HEK293 (cell line): ENCODE results near the gene TMEM151B.

Experiments
- INSM2 ChIP-seq: fragments of 450-650 bp; formaldehyde crosslinking; IDR thresholded peaks from 2 replicates; pipeline ENCODE4 v1.5.1; 2016; ENCODE audit warnings: missing biosample characterization, missing genetic modification characterization
- KLF16 ChIP-seq: fragments of 450-650 bp; formaldehyde crosslinking; IDR thresholded peaks from 2 replicates; pipeline ENCODE4 v1.5.1; 2017; ENCODE audit warnings: missing biosample characterization, missing genetic modification characterization
- KLF8 ChIP-seq: fragments of 450-650 bp; formaldehyde crosslinking; IDR thresholded peaks from 2 replicates; pipeline ENCODE4 v1.5.1; 2016; ENCODE audit warnings: missing biosample characterization, missing genetic modification characterization
- PBX3 ChIP-seq: sonication (generic); formaldehyde crosslinking; IDR thresholded peaks from 2 replicates; pipeline ENCODE4 v1.8.1; 2022; ENCODE audit warnings: mild to moderate bottlenecking, moderate library complexity, missing genetic modification reagents
- SALL2 ChIP-seq: fragments of 450-650 bp; formaldehyde crosslinking; IDR thresholded peaks from 2 replicates; pipeline ENCODE4 v1.5.0; 2017; ENCODE audit warnings: missing biosample characterization, mild to moderate bottlenecking, missing genetic modification characterization, borderline replicate concordance
- SCRT2 ChIP-seq: fragments of 450-650 bp; formaldehyde crosslinking; IDR thresholded peaks from 2 replicates; pipeline ENCODE4 v1.5.1; 2016; ENCODE audit warnings: missing biosample characterization, missing genetic modification characterization
- SP3 ChIP-seq: fragments of 450-650 bp; formaldehyde crosslinking; IDR thresholded peaks from 2 replicates; pipeline ENCODE4 v1.5.1; 2016; ENCODE audit warnings: missing biosample characterization, missing genetic modification characterization
- TCF7L2 ChIP-seq: IDR thresholded peaks from 2 replicates; pipeline ENCODE4 v1.6.1; 2011; ENCODE audit warnings: low read depth, mild to moderate bottlenecking, inconsistent platforms, low read length, moderate library complexity, borderline replicate concordance
- ZBTB17 ChIP-seq: fragments of 450-650 bp; formaldehyde crosslinking; IDR thresholded peaks from 2 replicates; pipeline ENCODE4 v1.5.1; 2016; ENCODE audit warnings: missing biosample characterization, missing genetic modification characterization
- ZFP37 ChIP-seq: fragments of 450-650 bp; formaldehyde crosslinking; IDR thresholded peaks from 2 replicates; pipeline ENCODE4 v1.5.1; 2016; ENCODE audit warnings: missing biosample characterization, missing genetic modification characterization
- ZFP69B ChIP-seq: fragments of 450-650 bp; formaldehyde crosslinking; IDR thresholded peaks from 2 replicates; pipeline ENCODE4 v1.5.1; 2016; ENCODE audit warnings: missing biosample characterization, missing genetic modification characterization
- ZNF114 ChIP-seq: fragments of 450-650 bp; formaldehyde crosslinking; IDR thresholded peaks from 2 replicates; pipeline ENCODE4 v1.5.0; 2017; ENCODE audit warnings: missing biosample characterization, missing genetic modification characterization
- ZNF155 ChIP-seq: fragments of 450-650 bp; formaldehyde crosslinking; IDR thresholded peaks from 2 replicates; pipeline ENCODE4 v1.5.1; 2016; ENCODE audit warnings: missing biosample characterization, missing genetic modification characterization
- ZNF221 ChIP-seq: fragments of 450-650 bp; formaldehyde crosslinking; IDR thresholded peaks from 2 replicates; pipeline ENCODE4 v1.5.1; 2017; ENCODE audit warnings: missing biosample characterization, missing genetic modification characterization, borderline replicate concordance
- ZNF274 ChIP-seq, 2 experiments: fragments of 200-500 bp in 1 of 2; fragments of 450-650 bp in 1 of 2; sonication (Bioruptor generic) in 1 of 2; formaldehyde crosslinking in 1 of 2; IDR thresholded peaks; 2 replicates each; pipeline versions ENCODE4 v1.5.1 to v1.6.1; 2014 to 2016; ENCODE audit warnings: borderline replicate concordance in 1 of 2, inconsistent platforms in 1 of 2, low read length in 1 of 2, missing biosample characterization in 1 of 2, missing genetic modification characterization in 1 of 2
- ZNF302 ChIP-seq: fragments of 450-650 bp; formaldehyde crosslinking; IDR thresholded peaks from 2 replicates; pipeline ENCODE4 v1.5.1; 2016; ENCODE audit warnings: missing biosample characterization, missing genetic modification characterization, low read depth
- ZNF391 ChIP-seq: fragments of 450-650 bp; formaldehyde crosslinking; IDR thresholded peaks from 2 replicates; pipeline ENCODE4 v1.5.1; 2016; ENCODE audit warnings: low read depth, missing biosample characterization, missing genetic modification characterization, borderline replicate concordance
- ZNF510 ChIP-seq: fragments of 450-650 bp; formaldehyde crosslinking; IDR thresholded peaks from 2 replicates; pipeline ENCODE4 v1.5.1; 2018; ENCODE audit warnings: mild to moderate bottlenecking, missing genetic modification characterization, missing biosample characterization; ENCODE audit not compliant: insufficient replicate concordance
- ZNF518A ChIP-seq: fragments of 450-650 bp; formaldehyde crosslinking; conservative IDR thresholded peaks from 2 replicates; pipeline ENCODE4 v1.5.1; 2016; ENCODE audit warnings: low read depth, missing biosample characterization, missing genetic modification characterization
- ZNF549 ChIP-seq: fragments of 450-650 bp; IDR thresholded peaks from 2 replicates; pipeline ENCODE4 v1.5.1; 2018; ENCODE audit warnings: missing biosample characterization, missing genetic modification characterization, mild to moderate bottlenecking, inconsistent platforms, moderate library complexity
- ZNF558 ChIP-seq: fragments of 450-650 bp; formaldehyde crosslinking; IDR thresholded peaks from 2 replicates; pipeline ENCODE4 v1.5.1; 2016; ENCODE audit warnings: missing biosample characterization, missing genetic modification characterization
- ZNF626 ChIP-seq: fragments of 450-650 bp; sonication (Bioruptor Pico); formaldehyde crosslinking; IDR thresholded peaks from 2 replicates; pipeline ENCODE4 v1.5.1; 2018; ENCODE audit warnings: missing biosample characterization, missing genetic modification characterization, inconsistent platforms
- ZNF660 ChIP-seq: fragments of 450-650 bp; IDR thresholded peaks from 2 replicates; pipeline ENCODE4 v1.5.1; 2018; ENCODE audit warnings: missing biosample characterization, mild to moderate bottlenecking, missing genetic modification characterization
- ZNF664 ChIP-seq: fragments of 450-650 bp; formaldehyde crosslinking; IDR thresholded peaks from 2 replicates; pipeline ENCODE4 v1.5.1; 2016; ENCODE audit warnings: missing biosample characterization, missing genetic modification characterization
- ZSCAN23 ChIP-seq: fragments of 450-650 bp; formaldehyde crosslinking; IDR thresholded peaks from 2 replicates; pipeline ENCODE4 v1.5.1; 2016; ENCODE audit warnings: missing biosample characterization, missing genetic modification characterization
- ZSCAN5A ChIP-seq: fragments of 450-650 bp; formaldehyde crosslinking; IDR thresholded peaks from 2 replicates; pipeline ENCODE4 v1.5.1; 2016; ENCODE audit warnings: missing biosample characterization, missing genetic modification characterization

Gene TMEM151B

GRCh38 chr6:44245912-44246662 lies 24.2 kb upstream of the TMEM151B start (continued):
- TF ChIP-seq ZNF518A (tag by site-specific recombination) (no peak), SALL2 (tag by site-specific recombination) (no peak), ZNF274 (IDR thresholded peaks at IDR 0.05; ENCODE audit: low read length) (no peak), ZNF274 (tag by site-specific recombination; IDR thresholded peaks at IDR 0.05; ENCODE audit: borderline replicate concordance) (no peak), ZNF155 (tag by site-specific recombination) (no peak), ZNF664 (tag by site-specific recombination) (0 out of 2 replicates have a peak, but pooled peaks have one; percentile 10), KLF8 (tag by site-specific recombination) (peak; percentile 74; the same call in 1 of the 2 replicates), ZSCAN5A (tag by site-specific recombination) (no peak), ZNF391 (tag by site-specific recombination) (peak; percentile 71; the same call in 1 of the 2 replicates), TCF7L2 (no peak), ZNF114 (tag by site-specific recombination) (no peak), ZNF549 (tag by site-specific recombination) (no peak), SP3 (peak; percentile 85), ZNF510 (tag by site-specific recombination) (no peak), ZBTB17 (tag by site-specific recombination) (peak; percentile 13; the same call in 1 of the 2 replicates), PBX3 (CRISPR knock-in tag) (peak; percentile 61; the same call in 1 of the 2 replicates), ZSCAN23 (tag by site-specific recombination) (0 out of 2 replicates have a peak, but pooled peaks have one; percentile 10), ZNF302 (tag by site-specific recombination) (no peak), ZNF558 (tag by site-specific recombination) (no peak), INSM2 (tag by site-specific recombination) (peak; percentile 82), KLF16 (tag by site-specific recombination) (peak; percentile 98), ZNF221 (no peak), ZFP37 (tag by site-specific recombination) (peak; percentile 24; the same call in 1 of the 2 replicates), SCRT2 (tag by site-specific recombination) (no peak; the same call in 1 of the 2 replicates), ZNF660 (tag by site-specific recombination) (peak; percentile 72), ZNF626 (tag by site-specific recombination) (no peak), ZFP69B (tag by site-specific recombination) (peak; percentile 83)
